HCEC 1CT (cell line): ENCODE results near the gene ZBTB49.

Experiments
- DNase-seq: peaks from one replicate; pipeline ENCODE4 v3.0.0-alpha.2; 2017

ZBTB49 gene

DNA sequence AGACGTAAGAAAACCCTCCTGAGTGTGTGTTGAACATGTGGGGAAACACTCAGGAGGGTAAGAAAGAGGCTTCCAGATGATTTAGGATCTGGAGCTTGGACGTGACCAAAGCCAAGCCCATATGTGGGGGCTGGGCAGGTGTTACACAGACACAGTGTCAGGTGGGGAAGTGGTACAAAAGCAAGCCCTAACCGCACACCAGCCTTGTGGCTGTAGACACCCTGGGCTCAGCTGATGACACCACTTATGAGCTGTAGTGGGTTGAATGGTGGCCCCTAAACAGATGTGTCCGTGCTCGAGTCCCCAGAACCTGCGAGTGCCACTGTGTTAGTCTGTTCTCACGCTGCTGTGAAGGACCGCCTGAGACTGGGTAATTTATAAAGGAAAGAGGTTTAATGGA lies 71.8 kb downstream of the ZBTB49 start:
- no peak for DNase-seq

DNA sequence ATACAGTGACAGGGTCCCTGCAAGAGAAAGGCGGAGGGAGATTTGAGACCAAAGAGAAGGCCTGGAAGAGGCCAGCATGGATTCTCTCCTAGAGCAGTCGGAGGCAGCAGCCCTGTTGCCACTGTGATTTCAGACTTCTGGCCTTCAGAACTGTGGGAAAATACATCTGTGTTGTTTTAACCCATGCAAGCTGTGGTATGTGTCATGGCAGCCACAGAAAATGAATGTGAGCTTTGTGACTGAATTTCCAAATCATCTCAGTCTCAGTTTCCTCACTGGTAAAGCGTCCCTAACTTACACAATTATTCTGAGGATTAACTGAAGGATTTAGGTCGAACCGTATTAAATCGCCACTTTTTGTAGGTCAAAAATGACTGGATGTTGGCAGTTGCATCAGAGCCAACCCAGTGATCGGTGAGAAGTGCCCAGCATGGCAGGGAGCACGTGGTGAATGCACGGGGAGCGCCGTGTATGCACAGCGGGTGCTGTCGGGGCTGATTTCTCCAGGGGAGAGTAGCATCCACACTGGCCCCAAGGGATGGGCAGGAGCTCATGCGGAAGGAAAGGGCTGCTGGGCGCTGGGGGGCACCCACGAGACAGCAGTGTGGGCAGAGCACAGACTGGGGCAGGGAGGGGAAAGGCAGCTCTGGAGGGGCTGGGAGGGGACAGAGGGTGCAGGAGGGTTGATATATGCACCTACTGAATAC lies 73.1 kb downstream of the ZBTB49 start:
- DNase-seq = no peak

DNA sequence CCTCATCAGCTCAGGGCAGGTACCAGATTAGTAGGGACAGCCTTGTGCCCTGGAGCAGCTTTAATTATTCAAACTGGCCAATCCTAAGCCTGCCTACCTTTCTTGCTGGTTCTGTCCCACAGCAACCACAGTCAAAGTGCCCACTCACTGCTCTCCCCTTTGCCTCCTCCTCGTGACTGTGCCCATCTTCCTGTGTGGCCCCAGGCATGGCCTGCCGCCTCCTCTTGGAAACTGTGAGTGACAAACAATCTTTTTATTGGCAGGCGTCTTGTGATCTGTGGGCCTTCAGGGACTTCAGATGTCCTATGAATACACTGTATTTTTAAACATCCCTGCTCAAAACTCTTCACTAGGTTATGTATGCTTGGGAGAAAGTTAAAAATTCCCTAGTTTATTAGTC lies 74.0 kb downstream of the ZBTB49 start:
- no peak for DNase-seq

DNA sequence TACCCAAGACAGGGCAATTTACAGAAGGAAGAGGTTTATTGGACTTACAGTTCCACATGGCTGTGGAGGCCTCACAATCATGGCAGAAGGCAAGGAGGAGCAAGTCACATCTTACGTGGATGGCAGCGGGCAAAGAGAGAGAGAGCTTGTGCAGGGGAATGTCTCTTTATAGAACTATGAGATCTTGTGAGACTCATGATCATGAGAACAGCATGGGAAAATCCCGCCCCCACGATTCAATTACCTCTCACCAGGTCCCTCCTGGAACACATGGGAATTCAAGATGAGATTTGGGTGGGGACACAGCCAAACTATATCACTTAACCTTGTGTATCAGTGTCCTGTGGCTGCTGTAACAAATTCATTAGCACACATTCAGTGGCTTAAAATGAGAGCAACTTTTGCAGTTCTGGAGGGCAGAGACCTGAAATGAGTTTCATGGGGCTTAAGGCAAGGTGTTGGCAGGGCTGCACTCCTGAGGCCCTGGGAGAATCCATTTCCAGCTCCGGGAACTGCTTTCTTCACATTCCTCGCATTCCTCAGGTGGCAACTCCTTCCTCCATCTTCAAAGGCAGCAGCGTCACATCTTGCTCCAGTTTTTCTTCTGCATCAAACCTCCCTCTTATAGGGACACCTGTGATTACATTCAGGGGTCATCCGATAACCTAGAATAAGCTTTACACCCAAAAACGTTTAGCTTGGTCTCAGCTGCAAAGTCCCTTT lies 74.6 kb downstream of the ZBTB49 start:
- DNase-seq = no peak

DNA sequence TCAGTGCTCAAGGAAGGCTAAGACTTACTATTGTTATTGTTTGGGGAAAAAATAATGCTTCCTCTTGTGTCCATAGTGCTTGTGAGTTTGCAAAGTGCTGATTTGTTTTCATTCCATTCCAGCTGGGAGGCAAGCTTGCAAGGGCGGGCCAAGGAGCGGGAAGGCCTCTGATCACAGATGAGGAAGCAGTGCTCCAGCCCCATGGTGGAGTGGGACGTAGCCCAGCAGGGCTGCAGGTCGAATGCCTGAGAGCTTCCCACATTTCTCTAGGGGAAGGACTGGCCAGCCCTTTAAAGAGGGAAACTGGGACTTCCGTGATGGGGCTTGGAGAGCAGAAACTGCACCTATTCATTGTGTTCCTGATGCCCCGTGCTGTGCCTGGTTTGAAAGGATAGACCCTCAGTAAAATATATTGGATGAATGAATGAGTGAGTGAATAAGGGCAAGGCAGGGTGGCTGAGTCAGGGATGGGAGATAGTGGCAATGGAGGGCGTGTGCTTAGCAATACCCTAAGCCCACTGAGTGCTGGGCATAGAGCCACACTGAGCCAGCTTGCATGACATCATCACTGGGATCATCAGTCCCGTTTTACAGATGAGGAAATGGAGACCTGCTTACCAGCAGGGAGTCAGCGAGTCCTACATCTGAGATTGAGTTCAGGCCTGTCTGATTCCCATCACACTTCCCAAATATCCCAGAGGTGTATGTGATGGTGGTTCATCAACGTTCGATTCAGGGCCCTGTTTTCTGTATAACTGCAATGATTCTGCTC lies 78.9 kb downstream of the ZBTB49 start:
- no peak for DNase-seq
